T-helper 1 cell treated with Interleukin-12 subunit alpha and Interleukin-12 subunit beta and Interleukin-4 antibody, amounts not matched to agents 30 ng/mL and 1 ng/mL, for 36 hours (primary cell): ENCODE results near the gene SIGLEC8. TPM values are rescaled to one million over a fixed set of nuclear protein-coding genes. Genes with fewer than 3 reads are reported as not detected.

Source experiments
- intact Hi-C: fragments of 100-400 bp; cut with micrococcal nuclease; formaldehyde crosslinking; loops from one replicate; pipeline ENCODE4 v1.15.1; 2024
- total RNA-seq: library from RNA; stranded (reverse); gene quantifications from 2 replicates; pipeline ENCODE4 v1.2.3, GENCODE V29; 2022

The SIGLEC8 gene
- total RNA-seq, 1 donor from 2014 or later, result not detected

DNA sequence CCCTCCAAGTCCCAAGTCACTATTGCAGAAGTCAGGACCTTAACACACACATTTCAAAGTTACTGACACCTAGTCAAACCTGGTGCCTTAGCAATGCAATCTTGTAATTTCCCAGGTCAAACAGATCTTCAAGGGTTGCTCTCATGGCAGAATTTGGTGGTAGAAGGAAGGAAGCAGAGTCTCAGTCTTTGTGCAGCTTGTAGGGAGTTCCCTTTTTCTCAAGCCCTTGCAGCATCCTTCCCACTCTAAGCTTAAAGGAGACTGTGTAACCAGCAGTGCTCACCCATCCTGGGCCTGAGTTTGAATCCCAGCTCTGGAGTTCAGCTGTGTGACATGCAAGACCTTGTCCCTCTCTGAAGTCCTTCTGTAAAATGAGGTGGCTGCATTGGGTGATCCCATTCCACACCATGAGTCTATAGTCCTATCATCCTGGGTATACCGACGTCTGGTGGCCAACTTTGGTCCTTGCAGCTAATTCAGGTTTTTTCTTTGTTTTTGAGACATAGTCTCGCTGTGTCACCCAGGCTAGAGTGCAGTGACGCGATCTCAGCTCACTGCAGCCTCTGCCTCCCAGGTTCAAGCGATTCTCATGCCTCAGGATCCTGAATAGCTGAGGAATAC, 50.6 kb downstream of the SIGLEC8 start:
- intact Hi-C loops, result loop anchor here (1.0 kb wide), 2 partner anchors 41 to 68 kb away; partner anchors contain the start of gene ETFB

DNA sequence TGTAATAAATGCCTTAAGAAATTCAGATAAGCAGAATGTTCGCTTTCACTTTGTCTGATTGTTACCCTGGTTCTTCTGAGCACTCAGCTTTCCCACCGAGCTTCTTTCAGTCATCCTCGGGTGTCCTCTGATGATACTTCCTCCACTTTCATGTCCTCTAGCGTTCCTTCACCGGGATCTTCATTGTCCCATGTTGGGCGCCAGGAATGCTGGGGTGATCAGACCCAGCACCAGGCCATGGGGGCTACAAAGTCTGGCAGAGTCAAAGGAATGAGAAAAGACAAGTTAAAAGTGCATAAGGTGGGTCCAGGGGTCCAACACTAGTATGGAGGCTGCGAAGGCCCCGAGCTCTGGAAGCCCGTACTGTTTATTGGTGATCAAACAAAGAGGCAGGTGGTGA, 56.1 kb downstream of the SIGLEC8 start:
- intact Hi-C loops, result no loop called here

Other genes starting within 250 kb of the SIGLEC8 start
- 8.5 and 10.4 TPM in 2 replicates for gene CD33, start 233.4 kb downstream of the SIGLEC8 start, total RNA-seq
- gene SIGLECL1, start 207.4 kb downstream of the SIGLEC8 start, total RNA-seq, result not detected in 2 replicates
- 0.15 TPM in 1 of 2 replicates, not detected in the other for gene IGLON5, start 146.8 kb downstream of the SIGLEC8 start, total RNA-seq
- gene VSIG10L, start 116.3 kb downstream of the SIGLEC8 start, total RNA-seq, result 1.0 and 1.2 TPM in 2 replicates
- gene ETFB, start 92.1 kb downstream of the SIGLEC8 start, total RNA-seq, result 69.6 and 72.2 TPM in 2 replicates
- 6.0 and 6.6 TPM in 2 replicates for gene CLDND2, start 89.5 kb downstream of the SIGLEC8 start, total RNA-seq
- 129 and 133 TPM in 2 replicates for gene NKG7, start 85.8 kb downstream of the SIGLEC8 start, total RNA-seq
- not detected in 2 replicates for gene LIM2, start 70.5 kb downstream of the SIGLEC8 start, total RNA-seq
- gene C19orf84, start 67.9 kb downstream of the SIGLEC8 start, total RNA-seq, result 0.15 and 0.27 TPM in 2 replicates
- gene SIGLEC10, start 40.8 kb downstream of the SIGLEC8 start, total RNA-seq, result 1.3 and 1.4 TPM in 2 replicates
- gene CEACAM18, start 20.1 kb upstream of the SIGLEC8 start, total RNA-seq, result not detected in 2 replicates
- gene SIGLEC12, start 43.3 kb upstream of the SIGLEC8 start, total RNA-seq, result 0.15 TPM in 1 of 2 replicates, not detected in the other
- gene SIGLEC6, start 73.2 kb upstream of the SIGLEC8 start, total RNA-seq, result 0.34 and 2.9 TPM in 2 replicates
- 8.2 and 8.3 TPM in 2 replicates for gene ZNF175, start 112.8 kb upstream of the SIGLEC8 start, total RNA-seq
- gene SIGLEC5, start 171.9 kb upstream of the SIGLEC8 start, total RNA-seq, result not detected in 2 replicates
- gene SIGLEC14, start 188.4 kb upstream of the SIGLEC8 start, total RNA-seq, result not detected in 2 replicates
- gene SPACA6, start 234.9 kb upstream of the SIGLEC8 start, total RNA-seq, result 6.4 and 8.7 TPM in 2 replicates